GM19023 (cell line): Measurements from ENCODE around the gene LILRA1.
"Not testable (repeated sequence)": the region's sequence is repeated elsewhere in the genome, so short reads cannot be mapped to it uniquely, and the experiment has no call there.

Experiments used
- ATAC-seq: cut with Tn5 transposase; IDR thresholded peaks from one replicate; pipeline ENCODE4 v1.9.1; 2021; ENCODE audit warnings: mild to moderate bottlenecking, moderate library complexity; ENCODE audit not compliant: unreplicated experiment

Gene LILRA1

GRCh38 chr19:54593445-54593844, at the start of gene LILRA1:
Gene LILRA1, plus strand, starts transcription at chr19:54593632. Its CDS starts 613 bp downstream, at chr19:54594245.
- not testable (repeated sequence) for ATAC-seq

GRCh38 chr19:54548806-54549205, 44.6 kb upstream of the LILRA1 start:
- no peak for ATAC-seq

GRCh38 chr19:54549224-54549623, 44.2 kb upstream of the LILRA1 start:
- no peak for ATAC-seq

GRCh38 chr19:54551293-54551692, 42.1 kb upstream of the LILRA1 start:
- no peak for ATAC-seq

- ATAC-seq, result no peak
These were observed 41.2 kb upstream of the LILRA1 start for GRCh38 chr19:54551950-54552912.

GRCh38 chr19:54552913-54553310, 40.5 kb upstream of the LILRA1 start:
- no peak for ATAC-seq

- ATAC-seq, result no peak
These were observed 39.4 kb upstream of the LILRA1 start for GRCh38 chr19:54554006-54554405.

GRCh38 chr19:54554896-54555295, 38.5 kb upstream of the LILRA1 start:
- ATAC-seq, result no peak

- no peak for ATAC-seq
These were observed 37.2 kb upstream of the LILRA1 start for GRCh38 chr19:54556194-54556593.

- no peak for ATAC-seq
These were observed 35.1 kb upstream of the LILRA1 start for GRCh38 chr19:54558339-54558738.

- no peak for ATAC-seq
These were observed 32.5 kb upstream of the LILRA1 start for GRCh38 chr19:54560881-54561385.

- no peak for ATAC-seq
These were observed 31.6 kb upstream of the LILRA1 start for GRCh38 chr19:54561840-54562239.

GRCh38 chr19:54563206-54563605, 30.2 kb upstream of the LILRA1 start:
- ATAC-seq, result not testable (repeated sequence)

GRCh38 chr19:54570316-54570715, 23.1 kb upstream of the LILRA1 start:
- ATAC-seq, result no peak

- not testable (repeated sequence) for ATAC-seq
These were observed 21.5 kb upstream of the LILRA1 start for GRCh38 chr19:54571715-54572615.

GRCh38 chr19:54572696-54573311, 20.6 kb upstream of the LILRA1 start:
- ATAC-seq, result no peak

GRCh38 chr19:54573330-54573872, 20.0 kb upstream of the LILRA1 start, which contains the start of gene LILRA2:
Gene LILRA2, plus strand, starts transcription at chr19:54573790. Its CDS starts 89 bp downstream, at chr19:54573879.
- no peak for ATAC-seq

GRCh38 chr19:54574051-54574450, 19.4 kb upstream of the LILRA1 start:
- no peak for ATAC-seq

GRCh38 chr19:54574527-54575056, 18.8 kb upstream of the LILRA1 start:
- no peak for ATAC-seq

GRCh38 chr19:54575205-54575604, 18.2 kb upstream of the LILRA1 start:
- ATAC-seq, result not testable (repeated sequence)
